BJ (cell line): ENCODE measurements around the gene UPB1. TPM values are rescaled to one million over a fixed set of nuclear protein-coding genes. Genes with fewer than 3 reads are reported as not detected.
A peak's percentile ranks its signal among the peaks of the same experiment; 100 is the strongest.

ENCODE experiments used
- CTCF ChIA-PET: fragments of 350-600 bp; formaldehyde crosslinking; extraction: SDS; loops from one replicate; lab custom pipeline; 2021; ENCODE audit warnings: antibody characterized with exemption, inconsistent platforms; lab: Yijun Ruan, JAX
- POLR2A ChIA-PET: fragments of 300-600 bp; sonication (Branson Sonifier 250); formaldehyde crosslinking; extraction: SDS; loops from one replicate; lab custom pipeline; 2021; ENCODE audit warnings: antibody characterized with exemption; lab: Charles Lee
- DNase-seq: peaks from one replicate; pipeline ENCODE4 v3.0.0-alpha.2; 2011; ENCODE audit warnings: low read depth
- H3K27me3 ChIP-seq: 2 replicates; pipeline ENCODE4 v1.6.0; 2011; ENCODE audit warnings: low read length; ENCODE audit not compliant: control insufficient read depth, insufficient read depth
- H3K36me3 ChIP-seq: 2 replicates; pipeline ENCODE4 v1.5.1; 2011; ENCODE audit warnings: low read length; ENCODE audit not compliant: control insufficient read depth, insufficient read depth
- H3K4me3 ChIP-seq: 2 replicates; pipeline ENCODE4 v1.5.1; 2011; ENCODE audit warnings: low read depth, mild to moderate bottlenecking, control low read depth, low read length
- polyA plus RNA-seq: library from polyadenylated mRNA; depleted of rRNA; stranded (reverse); fragments of >200 nt; gene quantifications from 2 replicates; pipeline ENCODE4 v1.2.3, GENCODE V29; 2011
- TF ChIP-seq, protein P1 (sequence below): IDR thresholded peaks from 2 replicates; pipeline ENCODE4 v1.5.1; 2011; ENCODE audit warnings: low read depth, mild to moderate bottlenecking, control low read depth, inconsistent platforms, low read length, moderate library complexity; ENCODE audit not compliant: insufficient read depth

The UPB1 gene
- polyA plus RNA-seq, 1 experiment: 0.09 TPM

GRCh38 chr22:24503137-24503842, 8.2 kb downstream of the UPB1 start:
- POLR2A ChIA-PET: no interaction called here
- DNase-seq: no peak
- TF ChIP-seq, protein P1, sequence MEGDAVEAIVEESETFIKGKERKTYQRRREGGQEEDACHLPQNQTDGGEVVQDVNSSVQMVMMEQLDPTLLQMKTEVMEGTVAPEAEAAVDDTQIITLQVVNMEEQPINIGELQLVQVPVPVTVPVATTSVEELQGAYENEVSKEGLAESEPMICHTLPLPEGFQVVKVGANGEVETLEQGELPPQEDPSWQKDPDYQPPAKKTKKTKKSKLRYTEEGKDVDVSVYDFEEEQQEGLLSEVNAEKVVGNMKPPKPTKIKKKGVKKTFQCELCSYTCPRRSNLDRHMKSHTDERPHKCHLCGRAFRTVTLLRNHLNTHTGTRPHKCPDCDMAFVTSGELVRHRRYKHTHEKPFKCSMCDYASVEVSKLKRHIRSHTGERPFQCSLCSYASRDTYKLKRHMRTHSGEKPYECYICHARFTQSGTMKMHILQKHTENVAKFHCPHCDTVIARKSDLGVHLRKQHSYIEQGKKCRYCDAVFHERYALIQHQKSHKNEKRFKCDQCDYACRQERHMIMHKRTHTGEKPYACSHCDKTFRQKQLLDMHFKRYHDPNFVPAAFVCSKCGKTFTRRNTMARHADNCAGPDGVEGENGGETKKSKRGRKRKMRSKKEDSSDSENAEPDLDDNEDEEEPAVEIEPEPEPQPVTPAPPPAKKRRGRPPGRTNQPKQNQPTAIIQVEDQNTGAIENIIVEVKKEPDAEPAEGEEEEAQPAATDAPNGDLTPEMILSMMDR: peak; percentile 81
- H3K4me3 ChIP-seq: no peak overlapping the region
- no peaks in the 10 kb centered on the region for H3K27me3 ChIP-seq
- CTCF ChIA-PET: interaction anchor here (0.6 to 6.5 kb wide), 15 partner anchors 10 to 179 kb away, joined by 3 to 50 read pairs (median 4); partner anchors contain the start of gene ADORA2A
- no peaks in the 10 kb centered on the region for H3K36me3 ChIP-seq

DNA sequence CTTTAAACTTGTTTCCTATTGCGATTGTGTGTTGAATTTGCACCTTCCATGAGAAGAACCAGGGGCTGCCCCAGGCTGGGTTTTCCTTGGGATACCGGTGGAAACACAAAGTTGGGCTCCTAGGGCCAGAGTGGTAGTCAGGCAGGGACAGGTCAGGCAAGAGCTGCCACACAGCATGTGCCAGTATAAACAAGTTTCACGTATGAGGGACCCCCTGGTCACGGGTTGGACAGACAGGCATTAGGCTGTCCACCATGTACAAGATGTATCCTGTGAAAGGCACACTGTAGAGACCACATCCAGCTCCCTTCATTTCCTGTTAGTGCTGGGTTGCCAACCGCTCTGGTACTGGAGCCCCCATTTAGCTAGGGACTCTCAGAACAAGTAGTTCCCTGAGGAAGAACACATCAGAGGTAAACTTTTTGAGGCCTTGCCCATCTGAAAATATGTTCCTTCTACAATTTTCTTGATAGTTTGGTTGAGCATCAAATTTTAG, 8.8 kb downstream of the UPB1 start:
- TF ChIP-seq, protein P1: no peak
- ChIA-PET CTCF (interaction anchor here (0.6 to 6.5 kb wide), 9 partner anchors 14 to 87 kb away, joined by 3 to 50 read pairs (median 6); no protein-coding TSS in a partner anchor), POLR2A (no interaction called here)
- Histone ChIP-seq H3K36me3 (no peaks in the 10 kb centered on the region), H3K4me3 (no peak overlapping the region), H3K27me3 (no peaks in the 10 kb centered on the region)
- no peak for DNase-seq

- Histone ChIP-seq H3K36me3 (no peaks in the 10 kb centered on the region), H3K4me3 (no peak overlapping the region), H3K27me3 (no peaks in the 10 kb centered on the region)
- DNase-seq: no peak
- ChIA-PET CTCF (interaction anchor here (0.8 to 6.5 kb wide), 4 partner anchors 13 to 88 kb away, joined by 4 to 50 read pairs (median 10); no protein-coding TSS in a partner anchor), POLR2A (no interaction called here)
- TF ChIP-seq, protein P1: no peak
Measured at GRCh38 chr22:24504540-24504939, 9.4 kb downstream of the UPB1 start.

DNA sequence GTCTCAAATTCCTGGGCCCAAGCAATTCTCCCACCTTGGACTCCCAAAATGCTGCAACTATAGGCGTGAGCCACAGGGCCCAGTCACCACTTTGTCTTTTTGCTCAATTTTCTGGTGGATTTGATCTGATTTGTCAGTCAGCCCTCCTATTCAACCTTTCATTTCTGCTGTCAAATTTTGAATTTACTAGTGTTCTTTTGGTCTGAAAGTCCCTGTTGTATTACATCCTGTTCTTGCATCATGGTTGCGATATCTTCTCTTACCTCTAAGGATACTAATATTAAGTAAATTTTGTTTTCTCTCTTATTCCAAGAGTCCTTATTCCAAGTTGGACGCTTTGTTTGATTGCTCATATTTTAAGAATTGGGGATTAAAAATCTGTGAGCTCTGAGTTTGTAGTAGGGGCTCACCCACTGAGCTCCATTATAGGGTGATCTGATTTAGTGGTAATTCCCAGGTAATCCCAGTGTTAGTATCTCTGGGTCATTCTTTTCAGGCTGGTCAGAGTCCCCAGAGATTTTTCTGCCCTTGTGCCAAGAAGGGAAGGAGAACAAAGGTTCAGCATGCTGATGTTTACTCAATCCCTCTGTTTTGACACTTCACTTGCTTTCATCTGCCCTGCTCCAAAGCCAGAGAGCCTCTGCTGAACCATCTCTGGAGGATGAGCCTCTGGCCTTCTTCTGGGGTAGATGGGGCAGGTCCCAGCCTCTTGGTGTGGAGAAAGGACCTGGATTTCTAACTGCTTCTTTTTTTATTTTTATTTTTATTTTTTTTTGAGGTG, 10.0 kb downstream of the UPB1 start:
- no peak for DNase-seq
- CTCF ChIA-PET: interaction anchor here (1.1 to 6.5 kb wide), 4 partner anchors 17 to 88 kb away, joined by 3 to 50 read pairs (median 10); no protein-coding TSS in a partner anchor
- Histone ChIP-seq H3K27me3 (no peaks in the 10 kb centered on the region), H3K36me3 (no peaks in the 10 kb centered on the region), H3K4me3 (no peak overlapping the region)
- POLR2A ChIA-PET: no interaction called here
- TF ChIP-seq, protein P1: no peak
